K562 (cell line): ENCODE results near the gene DYNLT2B. TPM values are rescaled to one million over a fixed set of nuclear protein-coding genes. Genes with fewer than 3 reads are reported as not detected.
A peak's percentile ranks its signal among the peaks of the same experiment; 100 is the strongest.

Source experiments
- ARHGAP35 ChIP-seq: fragments of 450-650 bp; IDR thresholded peaks from 2 replicates; pipeline ENCODE4 v1.6.1; 2018; ENCODE audit not compliant: partially characterized antibody
- ATF6 ChIP-seq: sonication (generic); formaldehyde crosslinking; IDR thresholded peaks from 2 replicates; pipeline ENCODE4 v1.4.0; 2020; ENCODE audit warnings: mild to moderate bottlenecking, missing genetic modification reagents
- BHLHE40 ChIP-seq: IDR thresholded peaks from 2 replicates; pipeline ENCODE4 v1.6.1; 2011; ENCODE audit warnings: low read length, improper control_type of control experiment
- CHCHD3 ChIP-seq: fragments of 250-450 bp; sonication (Bioruptor Pico); IDR thresholded peaks from 2 replicates; pipeline ENCODE4 v2.1.2; 2022; ENCODE audit warnings: mild to moderate bottlenecking
- ESRRA ChIP-seq: fragments of 450-650 bp; IDR thresholded peaks from 2 replicates; pipeline ENCODE4 v1.6.1; 2014; ENCODE audit warnings: low read depth, mild to moderate bottlenecking, moderate library complexity, borderline replicate concordance
- NCOR1 ChIP-seq: fragments of 450-650 bp; IDR thresholded peaks from 2 replicates; pipeline ENCODE4 v1.6.1; 2016; ENCODE audit warnings: mild to moderate bottlenecking, moderate library complexity
- SPI1 ChIP-seq: IDR thresholded peaks from 2 replicates; pipeline ENCODE4 v1.6.1; 2011; ENCODE audit warnings: low read depth, low read length, control low read depth, borderline replicate concordance
- ZNF316 ChIP-seq: fragments of 450-650 bp; IDR thresholded peaks from 2 replicates; pipeline ENCODE4 v1.6.1; 2016
- ZNF395 ChIP-seq: fragments of 200-800 bp; sonication (Bioruptor generic); IDR thresholded peaks from 2 replicates; pipeline ENCODE4 v1.6.1; 2017; ENCODE audit warnings: missing genetic modification characterization, missing compliant biosample characterization
- ZNF592 ChIP-seq: fragments of 450-650 bp; IDR thresholded peaks from 2 replicates; pipeline ENCODE4 v1.6.1; 2017; ENCODE audit warnings: antibody characterized with exemption, mild to moderate bottlenecking
- polyA plus RNA-seq, 8 experiments: library from polyadenylated mRNA; depleted of rRNA in 4 of 8; stranded (reverse) in 5 of 8; unstranded in 3 of 8; fragments of >200 nt; fragmentation: Nextera tagmentation in 2 of 8; fragmentation: Illumina TruSeq in 1 of 8; extraction: Ambion mirVana in 2 of 8; extraction: Trizol in 1 of 8; gene quantifications; 2 replicates each; pipeline versions ENCODE4 v1.2.1 to v1.2.3, GENCODE V29; 2011 to 2014; ENCODE audit warnings: inconsistent platforms in 1 of 8, missing spikeins in 1 of 8
- total RNA-seq, 7 experiments: library from RNA; depleted of rRNA in 6 of 7; stranded (reverse); fragments of >200 nt in 6 of 7; fragmentation: Illumina TruSeq in 2 of 7; extraction: Trizol in 2 of 7; gene quantifications; 2 replicates each; pipeline versions ENCODE4 v1.2.1 to v1.2.3, GENCODE V29; 2011 to 2021; ENCODE audit warnings: low replicate concordance in 1 of 7
- TF ChIP-seq, protein P1 (sequence below): IDR thresholded peaks from 2 replicates; pipeline ENCODE4 v1.6.1; 2012; ENCODE audit warnings: low read depth, low read length, improper control_type of control experiment, borderline replicate concordance
- TF ChIP-seq, protein P2 (sequence below): fragments of 450-650 bp; conservative IDR thresholded peaks from 2 replicates; pipeline ENCODE4 v1.6.1; 2016; ENCODE audit warnings: missing genetic modification characterization, low read depth, mild to moderate bottlenecking, missing compliant biosample characterization, moderate library complexity
- TF ChIP-seq, protein P3 (sequence below): sonication (generic); formaldehyde crosslinking; IDR thresholded peaks from 2 replicates; pipeline ENCODE4 v1.8.0; 2022; ENCODE audit warnings: missing genetic modification reagents, mild to moderate bottlenecking, moderate library complexity, borderline replicate concordance
- TF ChIP-seq, protein P4 (sequence below), 3 experiments: IDR thresholded peaks in 2 of 3; conservative IDR thresholded peaks in 1 of 3; 2 replicates each; pipeline ENCODE4 v1.5.1; 2011 to 2012; ENCODE audit warnings: low read length in 3 of 3, mild to moderate bottlenecking in 3 of 3, control low read depth in 2 of 3, improper control_type of control experiment in 1 of 3, inconsistent platforms in 1 of 3, low read depth in 1 of 3, mixed read lengths in 1 of 3, moderate library complexity in 1 of 3; ENCODE audit not compliant: insufficient read depth in 2 of 3

The DYNLT2B gene
- total and polyA plus RNA-seq, 9 of the 15 experiments (the other 6 are each of a cell fraction or from before 2014, with no cell fraction given) = 6.5 to 19.9 (median 8.7) TPM

DNA sequence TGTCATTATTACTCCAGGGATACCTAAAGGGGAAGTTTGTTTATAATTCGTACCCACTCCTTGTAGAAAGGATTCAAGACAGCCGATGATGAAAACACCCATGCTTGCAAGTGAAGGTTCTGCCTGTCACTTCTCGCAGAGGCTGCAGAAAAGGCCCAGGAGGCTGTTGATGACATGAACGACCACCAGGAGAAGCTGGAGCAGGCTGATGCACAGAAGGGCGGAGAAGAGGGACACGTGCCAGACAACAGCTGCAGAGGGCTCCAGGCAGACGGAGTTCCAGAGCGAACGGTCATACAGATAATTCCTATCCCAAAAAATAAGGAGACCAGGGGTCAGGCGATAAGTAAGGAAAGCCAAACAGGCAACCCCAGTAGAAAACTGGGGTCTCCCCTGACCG lies 5.7 kb upstream of the DYNLT2B start (continued):
- no peak for TF ChIP-seq ZNF592
- no peak for TF ChIP-seq ZNF316
- TF ChIP-seq ESRRA = no peak
- TF ChIP-seq ATF6 (CRISPR knock-in tag) = no peak
- TF ChIP-seq, protein P1, sequence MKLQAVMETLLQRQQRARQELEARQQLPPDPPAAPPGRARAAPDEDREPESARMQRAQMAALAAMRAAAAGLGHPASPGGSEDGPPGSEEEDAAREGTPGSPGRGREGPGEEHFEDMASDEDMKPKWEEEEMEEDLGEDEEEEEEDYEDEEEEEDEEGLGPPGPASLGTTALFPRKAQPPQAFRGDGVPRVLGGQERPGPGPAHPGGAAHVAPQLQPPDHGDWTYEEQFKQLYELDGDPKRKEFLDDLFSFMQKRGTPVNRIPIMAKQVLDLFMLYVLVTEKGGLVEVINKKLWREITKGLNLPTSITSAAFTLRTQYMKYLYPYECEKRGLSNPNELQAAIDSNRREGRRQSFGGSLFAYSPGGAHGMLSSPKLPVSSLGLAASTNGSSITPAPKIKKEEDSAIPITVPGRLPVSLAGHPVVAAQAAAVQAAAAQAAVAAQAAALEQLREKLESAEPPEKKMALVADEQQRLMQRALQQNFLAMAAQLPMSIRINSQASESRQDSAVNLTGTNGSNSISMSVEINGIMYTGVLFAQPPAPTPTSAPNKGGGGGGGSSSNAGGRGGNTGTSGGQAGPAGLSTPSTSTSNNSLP = no peak
- TF ChIP-seq, protein P2, sequence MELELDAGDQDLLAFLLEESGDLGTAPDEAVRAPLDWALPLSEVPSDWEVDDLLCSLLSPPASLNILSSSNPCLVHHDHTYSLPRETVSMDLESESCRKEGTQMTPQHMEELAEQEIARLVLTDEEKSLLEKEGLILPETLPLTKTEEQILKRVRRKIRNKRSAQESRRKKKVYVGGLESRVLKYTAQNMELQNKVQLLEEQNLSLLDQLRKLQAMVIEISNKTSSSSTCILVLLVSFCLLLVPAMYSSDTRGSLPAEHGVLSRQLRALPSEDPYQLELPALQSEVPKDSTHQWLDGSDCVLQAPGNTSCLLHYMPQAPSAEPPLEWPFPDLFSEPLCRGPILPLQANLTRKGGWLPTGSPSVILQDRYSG = no peak
- TF ChIP-seq BHLHE40 = peak; percentile 74
- TF ChIP-seq, protein P3, sequence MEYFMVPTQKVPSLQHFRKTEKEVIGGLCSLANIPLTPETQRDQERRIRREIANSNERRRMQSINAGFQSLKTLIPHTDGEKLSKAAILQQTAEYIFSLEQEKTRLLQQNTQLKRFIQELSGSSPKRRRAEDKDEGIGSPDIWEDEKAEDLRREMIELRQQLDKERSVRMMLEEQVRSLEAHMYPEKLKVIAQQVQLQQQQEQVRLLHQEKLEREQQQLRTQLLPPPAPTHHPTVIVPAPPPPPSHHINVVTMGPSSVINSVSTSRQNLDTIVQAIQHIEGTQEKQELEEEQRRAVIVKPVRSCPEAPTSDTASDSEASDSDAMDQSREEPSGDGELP (CRISPR knock-in tag) = peak; percentile 20; the same call in 1 of the 2 replicates
- TF ChIP-seq SPI1 = no peak
- TF ChIP-seq, protein P4, sequence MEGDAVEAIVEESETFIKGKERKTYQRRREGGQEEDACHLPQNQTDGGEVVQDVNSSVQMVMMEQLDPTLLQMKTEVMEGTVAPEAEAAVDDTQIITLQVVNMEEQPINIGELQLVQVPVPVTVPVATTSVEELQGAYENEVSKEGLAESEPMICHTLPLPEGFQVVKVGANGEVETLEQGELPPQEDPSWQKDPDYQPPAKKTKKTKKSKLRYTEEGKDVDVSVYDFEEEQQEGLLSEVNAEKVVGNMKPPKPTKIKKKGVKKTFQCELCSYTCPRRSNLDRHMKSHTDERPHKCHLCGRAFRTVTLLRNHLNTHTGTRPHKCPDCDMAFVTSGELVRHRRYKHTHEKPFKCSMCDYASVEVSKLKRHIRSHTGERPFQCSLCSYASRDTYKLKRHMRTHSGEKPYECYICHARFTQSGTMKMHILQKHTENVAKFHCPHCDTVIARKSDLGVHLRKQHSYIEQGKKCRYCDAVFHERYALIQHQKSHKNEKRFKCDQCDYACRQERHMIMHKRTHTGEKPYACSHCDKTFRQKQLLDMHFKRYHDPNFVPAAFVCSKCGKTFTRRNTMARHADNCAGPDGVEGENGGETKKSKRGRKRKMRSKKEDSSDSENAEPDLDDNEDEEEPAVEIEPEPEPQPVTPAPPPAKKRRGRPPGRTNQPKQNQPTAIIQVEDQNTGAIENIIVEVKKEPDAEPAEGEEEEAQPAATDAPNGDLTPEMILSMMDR (IDR thresholded peaks at IDR 0.05 in 2 of 3, conservative IDR thresholded peaks at IDR 0.05 in 1 of 3; ENCODE audit: insufficient read depth in 2 of 3, low read depth in 1 of 3, low read length in 3 of 3) = peak; percentile 21 to 37 (median 33); a peak in 3 of 6 replicates
- TF ChIP-seq CHCHD3 (CRISPR knock-in tag) = no peak
- no peak for TF ChIP-seq ZNF395
- no peak for TF ChIP-seq ARHGAP35
- TF ChIP-seq NCOR1 = no peak
